NCI-H146 treated with DMSO at 0.1 percent for 48 hours (cell line): ENCODE results near the gene ZNF71.
"Not testable (repeated sequence)": the region's sequence is repeated elsewhere in the genome, so short reads cannot be mapped to it uniquely, and the experiment has no call there.

ENCODE experiments used
- DNase-seq: peaks from one replicate; lab custom pipeline; 2025; ENCODE audit not compliant: unreplicated experiment; lab: John Stamatoyannopoulos, UW

Gene ZNF71

DNA sequence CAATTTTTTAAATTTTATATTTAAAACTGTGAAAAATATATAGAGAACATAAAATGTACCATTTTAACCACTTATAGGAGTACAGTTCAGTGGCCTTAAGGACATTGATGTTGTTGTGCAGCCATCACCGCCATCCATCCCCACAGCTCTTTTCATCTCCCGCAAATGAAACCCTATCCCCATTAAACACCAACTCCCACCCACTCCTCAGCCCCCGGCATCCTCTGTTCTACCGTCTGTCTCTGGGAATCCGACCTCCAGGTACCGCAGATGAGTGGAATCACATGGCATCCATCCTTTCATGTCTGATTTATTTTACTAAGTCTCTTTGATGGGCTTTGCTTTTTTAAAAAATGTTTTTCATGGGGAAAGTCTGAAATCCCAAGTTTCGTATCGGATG lies 24.0 kb downstream of the ZNF71 start:
- no peak for DNase-seq

DNA sequence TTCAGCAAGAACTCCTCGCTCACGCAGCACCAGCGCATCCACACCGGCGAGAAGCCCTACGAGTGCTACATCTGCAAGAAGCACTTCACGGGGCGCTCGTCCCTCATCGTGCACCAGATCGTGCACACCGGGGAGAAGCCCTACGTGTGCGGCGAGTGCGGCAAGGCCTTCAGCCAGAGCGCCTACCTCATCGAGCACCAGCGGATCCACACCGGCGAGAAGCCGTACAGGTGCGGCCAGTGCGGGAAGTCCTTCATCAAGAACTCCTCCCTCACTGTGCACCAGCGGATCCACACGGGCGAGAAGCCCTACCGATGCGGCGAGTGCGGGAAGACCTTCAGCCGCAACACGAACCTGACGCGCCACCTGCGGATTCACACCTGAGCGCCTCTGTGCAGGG lies 27.3 kb downstream of the ZNF71 start:
- DNase-seq, result no peak

DNA sequence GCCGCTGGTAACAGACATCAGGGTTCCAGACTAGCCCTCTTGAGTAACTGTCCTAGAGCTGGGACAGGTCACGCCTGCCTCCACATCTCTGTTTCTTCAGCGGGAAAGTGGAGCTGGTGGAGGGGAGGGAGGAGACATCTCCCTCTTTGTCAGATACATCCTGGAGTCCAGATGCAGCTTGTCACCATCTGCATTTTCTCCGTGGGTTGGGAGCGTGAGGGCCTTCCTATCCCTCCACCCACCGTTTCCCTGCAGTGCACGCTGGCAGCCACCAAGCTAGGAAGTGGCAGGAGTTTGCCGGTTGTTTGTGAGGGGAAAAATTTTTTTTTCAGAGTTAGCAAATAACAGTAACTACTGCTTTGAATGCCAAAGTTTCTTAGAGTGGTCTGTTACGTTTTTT lies 27.9 kb downstream of the ZNF71 start:
- no peak for DNase-seq

DNA sequence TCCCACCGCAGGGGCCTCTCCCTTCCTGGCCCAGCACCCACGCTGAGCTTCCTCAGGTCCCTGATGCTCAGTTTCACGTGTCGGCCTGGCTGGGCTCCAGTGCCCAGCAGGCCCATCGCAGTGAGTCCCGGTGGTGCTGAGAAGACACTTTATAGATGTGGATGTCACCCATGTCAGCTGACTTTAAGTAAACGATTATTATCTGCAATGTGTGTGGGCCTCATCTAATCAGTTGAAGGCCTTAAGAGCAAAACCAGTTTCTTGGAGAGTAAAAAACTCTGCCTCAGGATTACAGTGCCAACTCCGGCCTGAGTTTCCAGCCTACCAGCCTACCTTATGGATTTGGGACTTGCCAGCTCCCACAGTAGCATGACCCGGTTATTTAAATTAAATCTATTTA lies 30.6 kb downstream of the ZNF71 start:
- no peak for DNase-seq

DNA sequence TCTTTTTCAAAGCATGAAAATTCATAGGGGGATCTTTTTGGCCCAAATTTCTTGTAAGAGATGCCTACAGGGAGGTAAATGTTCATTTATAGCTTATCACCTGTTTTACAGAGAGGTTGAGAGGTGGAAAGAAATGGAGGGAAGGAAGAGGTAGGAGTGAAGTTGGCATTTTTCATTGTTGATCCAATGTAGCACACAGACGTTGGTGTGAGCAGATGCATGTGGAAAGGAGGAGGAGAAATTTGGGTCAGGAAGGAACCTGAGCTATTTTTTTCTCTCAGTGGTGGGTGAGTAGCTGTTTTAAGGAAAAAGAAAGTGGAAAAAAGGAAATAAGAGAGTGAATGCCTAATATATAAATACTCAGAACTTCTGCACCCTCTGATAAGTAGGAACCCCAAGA lies 37.9 kb downstream of the ZNF71 start:
- DNase-seq, result no peak

DNA sequence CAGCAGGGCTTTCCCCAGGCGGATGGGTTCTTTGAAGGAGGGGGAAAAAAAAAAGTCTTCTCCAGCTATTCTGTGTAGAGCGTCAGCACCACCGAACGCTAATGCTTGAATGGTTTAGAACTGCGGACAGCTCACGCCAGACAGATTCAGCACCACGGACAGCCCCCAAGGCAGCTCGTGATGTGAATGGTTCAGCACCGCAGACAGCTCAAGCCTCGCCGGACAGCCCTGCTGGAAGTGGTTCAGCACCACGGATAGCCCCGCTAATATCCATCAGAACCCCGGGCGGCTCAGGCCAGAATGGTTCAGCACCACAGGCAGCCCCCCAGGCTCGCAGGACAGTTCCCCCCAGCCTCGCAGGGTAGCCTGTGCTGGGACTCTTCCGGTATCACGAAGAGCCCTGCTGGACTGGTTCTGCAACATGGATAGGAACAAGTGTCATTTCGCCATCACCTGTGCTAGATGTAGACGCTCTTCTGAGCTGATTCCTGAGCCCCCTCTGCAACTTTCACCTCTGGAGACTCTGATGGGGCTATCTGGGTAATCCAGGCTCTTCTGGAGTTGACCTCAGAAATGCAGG lies 43.0 kb downstream of the ZNF71 start:
- no peak for DNase-seq

DNA sequence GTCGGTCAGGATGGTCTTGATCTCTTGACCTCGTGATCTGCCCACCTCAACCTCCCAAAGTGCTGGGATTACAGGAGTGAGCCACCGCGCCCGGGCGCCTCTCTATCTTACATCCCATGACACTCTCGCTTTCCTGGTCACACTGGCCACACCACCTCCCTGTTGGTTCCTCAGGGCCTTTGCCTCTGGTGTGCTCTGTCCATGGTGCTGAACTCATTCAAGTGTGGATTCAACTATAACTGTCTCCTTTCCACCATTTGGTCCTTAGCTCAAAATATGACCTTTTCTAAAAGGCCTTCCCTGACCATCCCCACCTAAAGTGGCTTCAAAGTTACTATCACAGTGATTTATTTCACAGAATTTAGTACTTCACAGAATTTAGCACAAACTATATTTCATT lies 44.1 kb downstream of the ZNF71 start:
- DNase-seq, result no peak

DNA sequence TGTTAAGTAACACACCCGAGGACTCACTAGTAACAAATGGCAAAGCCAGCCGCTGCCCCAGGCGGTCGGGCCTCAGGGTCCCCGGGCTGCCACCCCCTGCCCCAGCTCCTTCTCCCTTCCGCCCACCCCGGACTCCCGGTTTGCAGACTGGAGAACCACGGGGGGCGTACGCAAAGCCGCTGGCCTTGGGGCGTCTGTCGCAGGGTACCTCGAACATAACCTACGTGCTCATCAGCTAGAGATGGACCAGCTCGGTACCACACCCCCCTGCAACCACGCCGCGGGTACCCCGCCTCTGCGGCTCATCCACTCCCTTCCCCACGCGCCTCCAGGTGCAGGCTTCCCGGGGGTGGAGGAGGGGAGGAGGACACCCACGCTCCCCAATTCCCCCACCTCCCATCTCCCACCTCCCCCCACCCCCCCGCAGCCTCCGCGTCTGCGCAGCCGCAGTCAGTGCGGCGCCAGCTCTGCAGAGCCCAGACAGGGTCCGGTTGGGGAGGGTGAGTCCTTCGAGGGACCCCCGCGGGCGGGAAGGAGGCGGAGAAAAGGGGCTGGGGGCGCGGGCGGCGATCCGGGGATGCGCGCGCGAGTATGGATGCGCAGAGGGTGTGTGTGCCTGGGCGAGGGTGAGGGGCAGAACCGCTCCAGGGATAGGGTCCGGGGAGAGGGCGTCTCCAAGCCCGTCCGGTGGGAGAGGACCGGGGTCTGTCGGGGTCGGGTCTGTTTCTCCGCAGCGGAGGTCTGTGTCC lies 47.8 kb downstream of the ZNF71 start, which contains the start of gene SMIM17:
Gene SMIM17, plus strand, starts transcription at position 449 of the 749 bp plus-strand sequence. CDS start 2,509 bp downstream, outside the sequence.
- DNase-seq, result no peak

DNA sequence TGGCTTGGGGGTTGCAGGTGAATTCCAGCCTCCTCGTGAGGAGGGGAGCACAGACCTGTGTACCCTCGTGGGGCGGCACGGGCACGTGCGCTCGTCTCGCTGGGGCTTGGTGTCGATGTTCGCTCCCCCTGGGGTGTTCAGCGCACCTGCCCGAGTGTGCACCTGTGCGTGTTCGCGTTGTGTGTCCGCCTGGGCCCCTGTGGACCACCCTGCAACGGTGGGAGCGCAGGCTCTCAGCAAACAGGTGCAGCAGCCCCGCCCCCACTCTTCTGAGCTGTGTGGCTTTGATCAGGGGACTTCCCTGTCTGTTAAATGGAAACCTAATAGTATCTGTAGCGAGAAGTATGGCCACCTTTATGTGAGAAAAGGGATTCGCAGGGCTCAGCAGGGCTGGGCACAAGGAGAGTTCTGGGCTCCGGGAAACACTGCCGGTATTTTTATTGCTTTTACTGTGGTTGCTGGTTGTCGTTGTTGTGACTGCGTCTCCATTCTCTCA lies 48.4 kb downstream of the ZNF71 start:
- DNase-seq, result no peak

DNA sequence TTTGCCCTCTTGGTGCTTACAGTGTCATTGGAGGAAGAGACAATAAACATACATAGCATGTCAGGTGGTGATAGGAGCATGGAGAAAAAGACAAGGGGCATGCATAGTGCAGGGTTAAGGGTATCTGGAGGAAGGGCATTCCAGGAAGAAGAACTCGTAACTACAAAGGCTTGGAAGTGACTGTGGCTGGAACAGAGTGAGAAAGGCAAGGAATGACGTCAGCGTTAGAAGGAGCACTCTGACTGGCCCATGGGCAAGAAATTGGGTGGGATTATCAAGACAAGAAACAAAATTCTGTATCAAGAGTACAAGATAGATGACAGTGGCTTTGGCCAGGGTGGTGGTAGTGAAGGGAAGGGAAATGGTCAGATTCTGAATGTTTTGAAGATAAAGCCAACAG lies 59.0 kb downstream of the ZNF71 start:
- DNase-seq, result no peak

DNA sequence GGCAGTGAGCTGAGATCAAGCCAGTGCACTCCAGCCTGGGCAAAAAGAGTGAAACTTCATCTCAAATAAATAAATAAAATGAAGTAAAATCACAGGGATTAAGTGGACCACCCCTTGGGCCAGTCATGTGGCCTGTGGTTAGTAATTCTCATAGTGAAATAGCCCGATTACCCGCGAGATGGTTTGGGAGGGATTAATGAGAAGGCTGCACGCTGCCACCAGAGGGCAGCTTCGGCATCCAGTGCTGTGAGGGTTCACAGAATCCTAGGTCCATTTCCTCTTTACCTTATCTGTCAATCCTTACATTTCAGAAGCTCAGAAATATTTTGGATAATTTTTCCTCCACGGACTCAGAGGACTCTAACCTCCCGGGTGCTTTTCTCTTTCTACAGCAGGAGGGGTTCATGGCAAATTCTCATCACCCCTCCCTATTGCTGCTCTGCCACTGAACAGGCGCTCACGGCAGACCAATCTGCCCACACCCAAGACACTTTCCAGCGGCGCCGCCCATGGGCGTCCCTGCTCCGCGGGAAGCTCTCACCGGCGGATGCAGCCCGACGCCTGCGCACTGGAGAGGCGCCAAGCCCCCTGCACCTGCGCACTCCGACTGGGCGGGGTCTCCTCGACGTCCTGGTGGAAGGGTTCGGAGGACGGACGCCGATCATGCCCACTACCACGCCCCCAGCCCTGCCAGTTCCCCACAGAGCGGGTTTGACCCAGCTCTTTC lies 65.4 kb downstream of the ZNF71 start:
- DNase-seq, result no peak

DNA sequence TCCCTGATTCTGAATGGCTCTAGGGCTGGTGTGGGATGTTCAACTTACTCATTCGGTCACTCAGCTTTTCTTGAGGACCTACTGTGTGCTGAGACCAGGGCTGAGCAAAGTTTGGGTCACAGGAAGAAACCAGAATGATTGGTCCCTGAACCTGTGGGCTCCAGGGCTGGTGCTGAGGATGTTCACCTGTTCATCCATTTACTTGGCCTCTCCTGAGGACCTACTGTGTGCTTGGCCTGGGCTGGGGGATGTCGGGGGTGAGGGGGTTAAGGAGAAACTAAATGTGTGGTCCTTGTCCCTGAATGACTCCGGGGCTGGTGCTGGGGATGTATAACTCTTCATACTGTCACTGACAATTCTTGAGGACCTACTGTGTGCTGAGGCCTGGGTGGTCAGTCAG lies 66.1 kb downstream of the ZNF71 start:
- DNase-seq, result no peak

DNA sequence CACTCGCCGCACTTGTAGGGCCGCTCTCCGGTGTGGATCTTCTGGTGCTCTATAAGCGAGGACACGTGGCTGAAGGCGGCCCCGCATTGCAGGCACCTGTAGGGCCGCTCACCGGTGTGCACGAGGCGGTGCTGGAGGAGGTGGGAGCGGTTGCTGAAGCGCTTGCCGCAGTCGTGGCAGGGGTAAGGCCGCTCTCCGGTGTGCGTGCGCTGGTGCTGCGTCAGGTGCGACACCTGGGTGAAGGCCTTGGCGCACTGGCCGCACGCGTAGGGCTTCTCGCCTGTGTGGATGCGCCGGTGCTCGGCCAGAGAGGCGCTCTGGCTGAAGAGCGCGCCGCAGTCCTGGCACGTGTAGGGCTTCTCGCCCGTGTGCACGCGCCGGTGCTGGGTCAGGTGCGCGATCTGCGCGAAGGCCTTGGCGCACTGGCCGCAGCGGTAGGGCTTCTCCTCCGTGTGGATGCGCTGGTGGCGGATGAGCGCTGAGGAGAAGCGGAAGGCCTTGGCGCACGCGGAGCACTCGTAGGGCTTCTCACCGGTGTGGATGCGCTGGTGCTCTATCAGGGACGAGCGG lies 68.9 kb downstream of the ZNF71 start:
- no peak for DNase-seq

DNA sequence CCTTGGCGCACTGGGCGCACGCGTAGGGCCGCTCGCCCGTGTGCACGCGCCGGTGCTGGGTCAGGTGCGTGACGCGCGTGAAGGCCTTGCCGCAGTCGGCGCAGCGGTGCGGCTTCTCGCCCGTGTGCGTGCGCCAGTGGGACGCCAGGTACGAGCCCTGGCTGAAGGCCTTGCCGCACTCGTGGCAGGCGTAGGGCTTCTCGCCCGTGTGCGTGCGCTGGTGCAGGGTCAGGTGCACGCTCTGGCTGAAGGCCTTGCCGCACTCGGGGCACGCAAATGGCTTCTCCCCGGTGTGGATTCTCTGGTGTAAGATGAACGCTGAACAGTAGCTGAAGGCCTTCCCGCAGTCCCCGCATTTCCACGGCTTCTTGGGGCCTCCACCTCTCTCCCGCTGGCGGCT lies 69.4 kb downstream of the ZNF71 start:
- no peak for DNase-seq

DNA sequence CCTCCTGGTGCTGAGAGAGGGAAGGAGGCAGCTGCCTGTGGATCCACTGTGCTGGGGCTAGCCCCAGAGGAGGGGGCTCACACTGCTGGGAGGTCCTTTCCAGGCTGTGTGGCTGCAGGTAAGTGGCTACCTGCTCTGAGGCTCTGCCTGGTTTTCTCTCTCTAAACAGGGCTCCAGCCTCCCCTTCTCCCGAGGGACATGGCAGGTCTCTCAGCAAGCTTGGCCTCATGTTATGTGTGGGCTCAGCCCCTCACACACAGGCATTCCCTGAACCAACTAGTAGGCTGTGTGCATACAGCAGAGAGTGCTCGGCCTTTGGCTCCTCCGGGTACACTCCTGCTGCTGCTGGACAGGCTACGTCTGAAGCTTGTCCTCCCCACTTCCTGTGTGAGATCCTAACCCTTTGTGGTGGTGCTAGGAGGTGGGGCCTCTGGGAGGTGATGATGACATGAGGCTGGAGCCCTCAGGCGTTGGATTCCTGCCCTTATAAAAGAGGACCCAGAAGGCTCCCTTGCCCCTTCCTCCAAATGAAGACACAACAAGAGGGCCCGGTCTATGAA lies 72.3 kb downstream of the ZNF71 start:
- no peak for DNase-seq

DNA sequence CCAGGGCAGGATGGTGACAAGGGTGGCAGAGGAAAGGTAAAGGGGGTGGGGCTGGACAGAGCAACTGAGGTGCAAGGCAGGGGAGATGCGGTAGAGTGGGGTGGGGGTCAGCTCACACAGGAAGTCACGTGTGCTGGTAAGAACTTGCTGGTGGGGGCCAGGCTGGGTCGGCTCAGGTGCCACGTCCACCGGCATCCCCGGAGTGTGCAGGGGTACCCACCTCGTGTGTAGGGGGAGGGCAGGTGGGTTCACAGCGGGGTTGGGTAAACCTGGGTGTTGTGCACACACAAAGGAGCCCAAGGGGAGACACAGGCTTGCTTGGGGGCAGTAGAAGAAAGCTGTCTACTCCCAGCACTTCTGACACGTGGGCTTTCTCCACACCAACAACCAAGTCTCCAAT lies 73.6 kb downstream of the ZNF71 start:
- no peak for DNase-seq

DNA sequence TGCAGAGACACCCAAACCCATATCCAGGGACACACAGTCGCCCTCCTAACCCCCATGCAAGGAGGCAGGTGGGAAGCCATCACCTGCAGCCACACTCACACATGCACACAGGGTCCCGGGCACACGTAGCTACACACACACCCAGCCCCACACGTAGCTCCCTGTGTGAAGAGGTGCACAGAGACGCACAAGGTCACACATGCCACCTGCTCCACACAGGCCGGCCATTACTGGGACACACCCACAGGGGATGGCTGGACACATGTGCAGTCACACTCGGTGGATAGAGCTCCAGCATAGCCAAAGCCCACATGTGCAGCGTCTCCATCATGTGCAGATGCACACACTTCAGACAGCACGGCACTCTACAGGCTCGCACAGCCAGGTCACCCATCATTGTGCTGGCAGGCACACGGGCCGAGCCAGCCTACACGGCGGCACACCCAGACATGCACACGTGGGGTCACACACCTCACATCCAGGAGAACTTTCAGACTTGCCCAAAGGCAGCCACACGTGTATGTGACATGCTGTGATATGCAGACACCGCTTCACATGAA lies 75.4 kb downstream of the ZNF71 start:
- DNase-seq, result no peak

DNA sequence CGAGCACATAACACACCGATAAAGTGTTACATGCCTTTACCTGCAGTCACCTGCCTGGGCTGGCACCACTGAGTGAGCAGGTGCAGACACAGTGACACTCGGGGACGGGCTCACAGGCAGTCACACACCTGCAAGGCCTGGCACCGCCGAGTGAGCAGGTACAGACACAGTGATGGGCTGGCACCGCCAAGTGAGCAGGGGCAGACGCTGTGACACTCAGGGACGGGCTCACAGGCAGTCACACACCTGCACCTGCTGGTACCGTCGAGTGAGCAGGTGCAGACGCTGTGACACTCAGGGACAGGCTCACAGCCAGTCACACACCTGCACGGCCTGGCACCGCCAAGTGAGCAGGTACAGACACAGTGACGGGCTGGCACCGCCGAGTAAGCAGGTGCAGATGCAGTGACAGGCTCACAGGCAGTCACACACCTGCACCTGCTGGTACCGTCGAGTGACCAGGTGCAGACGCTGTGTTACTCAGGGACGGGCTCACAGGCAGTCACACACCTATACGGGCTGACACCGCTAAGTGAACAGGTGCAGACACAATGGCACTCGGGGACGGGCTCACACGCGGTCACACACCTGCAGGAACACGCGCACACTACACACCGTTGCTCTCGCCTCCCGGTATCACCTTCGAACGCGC lies 76.0 kb downstream of the ZNF71 start:
- DNase-seq, result no peak

DNA sequence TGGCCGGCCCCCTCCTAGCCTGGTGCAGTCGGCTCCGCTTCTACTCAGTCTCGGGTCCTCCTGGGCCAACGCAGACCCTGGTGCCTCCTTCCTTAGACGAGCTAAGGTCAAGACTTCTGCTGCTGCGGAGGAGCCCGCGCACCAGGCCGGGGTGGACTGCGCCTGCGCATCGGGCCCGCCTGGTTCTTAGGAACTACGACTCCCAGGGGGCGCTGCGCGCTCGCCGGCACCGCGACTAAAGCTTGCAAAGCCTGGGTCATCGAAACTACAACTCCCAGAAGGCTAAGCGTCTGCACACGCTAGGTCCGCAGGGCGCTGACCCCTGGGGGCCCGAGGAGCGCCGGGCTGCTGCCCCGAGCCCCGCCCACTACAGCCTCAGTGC lies 76.5 kb downstream of the ZNF71 start, which contains the start of gene ZNF835:
Gene ZNF835, minus strand, starts transcription at position 145 of the 382 bp plus-strand sequence. CDS start 6,559 bp downstream, outside the sequence.
- DNase-seq, result no peak

DNA sequence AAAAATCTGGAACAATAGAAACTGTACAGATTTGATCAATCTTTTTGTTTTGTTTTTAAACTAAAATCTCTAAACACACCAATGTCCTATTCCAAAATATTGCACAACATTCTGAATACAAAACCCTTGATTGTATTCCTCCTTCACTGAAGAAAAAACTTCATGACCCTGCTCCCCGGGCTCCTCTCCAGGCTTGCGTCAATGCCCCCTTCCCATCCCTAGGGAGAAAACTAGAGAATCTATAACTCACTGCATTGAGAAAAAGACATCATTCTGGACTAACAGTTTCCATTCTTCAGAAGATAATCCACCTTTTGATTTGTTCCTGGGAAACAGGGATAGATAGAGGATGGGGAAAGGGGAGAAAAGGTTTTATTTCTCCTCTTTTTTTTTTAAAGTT lies 77.5 kb downstream of the ZNF71 start:
- DNase-seq, result not testable (repeated sequence)
